Measurements from ENCODE around the gene ABCC5.
A peak's percentile ranks its signal among the peaks of the same experiment; 100 is the strongest.
"Not testable (repeated sequence)": the region's sequence is repeated elsewhere in the genome, so short reads cannot be mapped to it uniquely, and the experiment has no call there.

Gene ABCC5

GRCh38 chr3:183892610-183893214 is 125.0 kb downstream of the ABCC5 start:
- DNase-seq (ENCODE audit: low read depth) = no peak

DNA sequence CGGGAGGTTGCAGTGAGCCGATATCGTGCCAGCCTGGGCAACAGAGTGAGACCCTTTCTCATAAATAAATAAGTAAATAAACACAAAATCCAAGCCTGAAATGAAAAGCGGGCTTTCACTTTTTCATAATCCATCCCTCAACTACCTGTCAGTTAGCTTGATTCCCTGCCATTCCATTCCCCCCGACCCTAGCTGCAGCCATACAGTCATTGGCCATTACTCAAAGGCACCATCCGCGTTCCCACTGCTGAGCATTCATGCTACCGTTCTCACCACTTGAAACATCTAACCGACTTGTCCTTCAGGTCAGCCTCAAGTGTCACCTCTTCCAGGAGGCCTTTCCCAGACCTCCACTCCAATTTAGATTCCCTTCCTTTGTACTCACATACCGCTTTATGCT is 131.9 kb downstream of the ABCC5 start:
- no peak for DNase-seq (ENCODE audit: low read depth)

DNA sequence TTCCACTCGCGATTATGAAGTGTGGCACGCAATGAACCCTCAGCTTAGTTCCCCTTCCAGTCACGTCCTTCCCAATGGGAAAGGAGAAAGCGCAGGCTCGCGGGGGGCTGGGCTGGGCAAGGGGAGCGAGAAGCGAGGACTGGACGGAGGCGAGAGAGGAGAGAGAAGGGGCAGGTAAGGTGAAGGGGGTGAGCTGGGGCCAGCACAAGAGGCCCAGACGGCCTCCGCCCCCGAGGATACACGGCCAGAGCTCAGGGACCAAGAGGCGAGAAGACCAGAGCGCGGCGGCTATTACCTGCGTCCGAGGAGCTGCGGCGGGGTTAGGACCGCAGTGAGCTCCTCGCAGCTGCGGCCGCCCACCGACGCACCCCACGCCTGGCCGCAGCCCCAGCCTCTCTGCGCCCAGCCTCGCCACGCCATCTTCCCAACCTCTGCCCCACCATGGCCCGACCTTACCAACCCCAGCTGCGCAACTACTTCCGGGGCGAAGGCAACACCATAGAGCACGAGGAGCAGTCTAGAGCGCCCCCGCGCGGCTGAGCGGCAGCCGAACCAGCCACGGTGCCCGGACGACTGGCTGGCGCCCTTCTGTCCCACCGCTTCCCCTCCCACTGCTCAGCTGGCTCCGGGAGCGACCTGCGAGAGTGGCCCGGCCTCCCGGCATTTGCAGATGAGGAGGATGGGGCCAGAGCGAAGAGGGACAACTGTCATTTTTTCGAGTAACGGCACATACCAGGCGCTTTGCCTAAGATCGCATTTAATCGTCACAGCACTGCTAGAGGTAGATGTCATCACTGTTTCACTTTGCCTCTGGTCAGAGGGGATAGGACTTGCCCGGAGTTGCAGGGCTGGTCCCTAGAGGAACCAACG is 133.0 kb downstream of the ABCC5 start, which contains the start of gene PARL:
Gene PARL (minus strand): TSS at position 454 of the 870 bp plus-strand sequence. CDS start 34 bp downstream, at position 420.
- peak; percentile 92 for DNase-seq (ENCODE audit: low read depth)

DNA sequence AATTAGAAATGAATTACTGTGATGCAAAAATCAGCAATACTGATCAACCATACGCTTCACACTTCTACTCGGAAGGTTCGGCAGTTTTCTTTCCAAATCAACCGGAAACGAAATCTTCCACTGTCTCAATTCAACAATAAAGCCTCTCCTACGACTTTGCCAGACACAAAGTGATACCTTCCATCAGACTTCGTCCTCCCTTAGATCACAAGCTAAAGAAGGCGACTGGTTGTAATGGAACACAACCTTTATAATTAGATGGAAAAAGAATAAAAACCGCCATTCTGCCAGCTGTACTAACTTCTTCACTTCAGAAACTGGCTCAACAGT is 133.6 kb downstream of the ABCC5 start:
- no peak for DNase-seq (ENCODE audit: low read depth)

- DNase-seq (ENCODE audit: low read depth) = no peak
Observed at GRCh38 chr3:183883291-183884096, 134.2 kb downstream of the ABCC5 start.

DNA sequence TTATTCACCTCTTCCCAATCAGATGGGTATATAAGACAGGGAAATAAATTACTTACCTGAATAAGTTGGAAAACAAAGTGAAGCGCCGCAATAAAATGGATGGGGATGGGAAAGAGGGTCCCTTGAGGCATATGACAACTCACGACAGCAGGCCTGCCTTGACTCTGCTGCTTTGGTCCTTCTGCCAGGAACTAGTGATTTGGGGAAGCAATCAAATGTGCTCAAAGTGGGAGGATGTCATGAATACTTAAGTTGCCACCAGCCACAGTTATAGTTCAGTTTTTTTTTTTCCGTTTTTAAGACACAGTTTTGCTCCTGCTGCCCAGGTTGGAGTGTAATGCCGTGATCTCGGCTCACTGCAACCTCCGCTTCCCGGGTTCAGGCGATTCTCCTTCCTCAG is 137.6 kb downstream of the ABCC5 start:
- DNase-seq (ENCODE audit: low read depth) = no peak

GRCh38 chr3:183879243-183879642 is 138.4 kb downstream of the ABCC5 start:
- no peak for DNase-seq (ENCODE audit: low read depth)

DNA sequence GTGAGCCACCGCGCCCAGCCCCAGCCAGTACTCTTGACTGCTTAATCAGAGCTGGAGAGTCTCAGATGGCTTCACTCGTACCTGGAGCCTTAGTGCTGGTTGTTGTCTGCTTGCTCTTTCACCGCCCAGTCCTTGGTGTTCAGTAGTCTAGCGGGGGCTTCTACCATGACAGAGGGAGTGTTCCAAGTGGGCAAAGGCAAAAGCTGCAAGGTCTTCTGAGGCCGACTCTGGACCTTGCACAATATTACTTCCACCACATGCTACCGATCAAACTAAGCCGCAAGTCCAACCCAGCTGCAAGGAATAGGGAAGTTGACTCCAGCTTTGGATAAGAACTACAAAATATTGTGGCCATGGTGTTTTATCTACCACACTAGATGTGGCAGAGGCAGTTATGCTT is 139.6 kb downstream of the ABCC5 start:
- DNase-seq (ENCODE audit: low read depth) = no peak

DNA sequence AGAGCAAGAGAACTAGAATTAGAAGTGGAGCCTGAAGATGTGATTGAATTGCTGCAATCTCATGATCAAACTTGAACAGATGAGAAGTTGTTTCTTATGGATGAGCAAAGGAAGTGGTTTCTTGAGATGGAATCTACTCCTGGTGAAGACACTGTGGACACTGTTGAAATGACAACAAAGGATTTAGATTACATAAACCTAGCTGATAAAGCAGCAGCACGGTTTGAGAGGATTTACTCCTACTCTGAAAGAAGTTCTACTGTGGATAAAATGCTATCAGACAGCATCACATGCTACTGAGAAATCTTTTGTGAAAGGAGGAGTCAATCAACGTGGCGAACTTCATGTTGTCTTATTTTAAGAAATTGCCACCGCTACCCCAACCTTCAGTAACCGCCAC is 140.5 kb downstream of the ABCC5 start:
- DNase-seq (ENCODE audit: low read depth) = not testable (repeated sequence)

DNA sequence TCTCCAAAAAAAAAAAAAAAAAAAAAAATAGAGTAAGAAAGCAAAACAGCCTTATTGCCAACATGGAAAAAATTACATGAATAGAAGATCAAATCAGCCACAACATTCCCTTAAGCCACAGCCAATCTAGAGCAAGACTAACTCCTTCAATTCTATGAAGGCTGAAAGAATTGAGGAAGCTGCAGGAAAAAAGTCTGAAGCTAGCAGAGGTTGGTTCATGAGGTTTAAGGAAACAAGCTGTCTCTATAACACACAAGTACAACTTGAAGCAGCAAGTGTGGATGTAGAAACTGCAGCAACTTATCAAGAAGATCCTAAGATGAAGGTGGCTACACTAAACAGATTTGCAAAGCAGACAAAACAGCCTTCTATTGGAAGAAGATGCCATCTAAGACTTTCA is 142.3 kb downstream of the ABCC5 start:
- DNase-seq (ENCODE audit: low read depth) = no peak

- DNase-seq (ENCODE audit: low read depth) = no peak
Observed at GRCh38 chr3:183873914-183874313, 143.8 kb downstream of the ABCC5 start.

GRCh38 chr3:183871541-183871940 is 146.1 kb downstream of the ABCC5 start:
- no peak for DNase-seq (ENCODE audit: low read depth)

DNA sequence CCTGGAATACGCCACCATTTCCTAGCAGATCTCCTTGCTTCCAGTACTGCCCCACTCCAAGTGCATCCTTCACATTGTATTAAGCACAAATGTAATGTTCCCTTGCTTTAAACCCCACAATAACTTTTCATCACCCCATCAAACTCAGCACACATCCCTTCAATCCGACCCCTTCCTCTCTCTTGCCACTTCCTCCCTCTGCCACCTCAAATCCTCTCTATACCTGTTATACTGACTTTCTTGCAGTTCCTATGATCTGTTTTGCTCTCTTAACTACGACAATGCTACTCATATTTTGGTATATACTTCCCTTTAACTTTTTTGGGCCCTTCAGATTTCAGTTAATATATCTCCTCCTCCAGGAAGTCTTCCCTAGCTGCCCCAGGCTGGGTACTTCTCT is 147.1 kb downstream of the ABCC5 start:
- DNase-seq (ENCODE audit: low read depth) = no peak

Data from stimulated activated CD8-positive, alpha-beta memory T cell treated with anti-CD3 and anti-CD28 coated beads, Interleukin-12 subunit alpha, Interleukin-12 subunit beta, amount 100 ng/mL, for 4 hours (primary cell).